OCI-LY7 (cell line): Measurements from ENCODE around the gene SLC25A20.

Source experiments
- EZH2phosphoT487 ChIP-seq: fragments of 200-600 bp; sonication (generic); IDR thresholded peaks from 2 replicates; pipeline ENCODE4 v1.6.1; 2018; ENCODE audit warnings: low read depth, borderline replicate concordance, mild to moderate bottlenecking, mixed run types, antibody characterized with exemption, low read length, moderate library complexity, mixed read lengths
- TF ChIP-seq, protein P1 (sequence below): fragments of 200-600 bp; sonication (generic); conservative IDR thresholded peaks from 2 replicates; pipeline ENCODE4 v1.5.1; 2014; ENCODE audit warnings: mild to moderate bottlenecking, antibody characterized with exemption, low read length, moderate library complexity, mixed read lengths

DNA sequence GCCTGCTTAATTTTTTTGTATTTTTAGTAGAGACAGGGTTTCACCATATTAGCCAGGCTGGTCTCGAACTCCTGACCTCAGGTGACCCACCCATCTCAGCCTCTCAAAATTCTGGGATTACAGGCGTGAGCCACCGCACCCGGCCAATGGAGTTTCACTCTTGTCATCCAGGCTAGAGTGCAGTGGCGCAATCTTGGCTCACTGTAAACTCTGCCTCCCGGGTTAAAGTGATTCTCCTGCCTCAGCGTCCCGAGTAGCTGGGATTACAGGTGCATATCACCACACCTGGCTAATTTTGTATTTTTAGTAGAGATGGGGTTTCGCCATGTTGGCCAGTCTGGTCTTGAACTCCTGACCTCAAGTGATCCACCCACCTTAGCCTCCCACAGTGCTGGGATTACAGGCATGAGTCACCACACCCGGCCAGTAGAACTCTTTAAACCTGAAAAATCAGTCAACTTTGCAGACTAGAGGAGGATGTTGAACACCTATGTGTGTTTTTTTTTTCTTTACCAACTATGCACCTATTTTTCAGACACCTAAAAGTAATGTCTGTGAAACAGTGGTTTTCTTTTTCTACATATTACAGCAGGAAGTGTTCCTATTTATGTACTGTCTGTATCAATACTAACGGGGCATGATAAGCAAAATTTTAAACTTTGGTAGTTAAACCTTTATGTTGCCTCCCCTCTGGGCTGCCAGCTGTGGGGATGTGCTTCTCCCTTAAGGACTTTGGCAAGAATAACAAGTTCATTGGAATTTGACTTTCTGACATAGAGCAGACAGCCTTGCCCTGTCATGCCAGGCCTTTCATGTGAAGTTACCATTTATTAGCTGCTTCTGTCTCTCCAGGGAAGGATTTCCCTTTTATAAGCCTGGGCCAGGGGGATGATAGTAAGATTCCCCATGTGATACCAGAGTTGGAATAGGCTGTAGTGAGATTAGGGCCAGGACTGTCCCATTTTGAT is 28.0 kb upstream of the SLC25A20 start:
- TF ChIP-seq, protein P1, sequence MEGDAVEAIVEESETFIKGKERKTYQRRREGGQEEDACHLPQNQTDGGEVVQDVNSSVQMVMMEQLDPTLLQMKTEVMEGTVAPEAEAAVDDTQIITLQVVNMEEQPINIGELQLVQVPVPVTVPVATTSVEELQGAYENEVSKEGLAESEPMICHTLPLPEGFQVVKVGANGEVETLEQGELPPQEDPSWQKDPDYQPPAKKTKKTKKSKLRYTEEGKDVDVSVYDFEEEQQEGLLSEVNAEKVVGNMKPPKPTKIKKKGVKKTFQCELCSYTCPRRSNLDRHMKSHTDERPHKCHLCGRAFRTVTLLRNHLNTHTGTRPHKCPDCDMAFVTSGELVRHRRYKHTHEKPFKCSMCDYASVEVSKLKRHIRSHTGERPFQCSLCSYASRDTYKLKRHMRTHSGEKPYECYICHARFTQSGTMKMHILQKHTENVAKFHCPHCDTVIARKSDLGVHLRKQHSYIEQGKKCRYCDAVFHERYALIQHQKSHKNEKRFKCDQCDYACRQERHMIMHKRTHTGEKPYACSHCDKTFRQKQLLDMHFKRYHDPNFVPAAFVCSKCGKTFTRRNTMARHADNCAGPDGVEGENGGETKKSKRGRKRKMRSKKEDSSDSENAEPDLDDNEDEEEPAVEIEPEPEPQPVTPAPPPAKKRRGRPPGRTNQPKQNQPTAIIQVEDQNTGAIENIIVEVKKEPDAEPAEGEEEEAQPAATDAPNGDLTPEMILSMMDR, result no peak
- TF ChIP-seq EZH2phosphoT487, result no peak
